Right lobe of liver (tissue), 6 donors: ENCODE measurements around the gene POLR3F. TPM values are rescaled to one million over a fixed set of nuclear protein-coding genes. Genes with fewer than 3 reads are reported as not detected.
A peak's percentile ranks its signal among the peaks of the same experiment; 100 is the strongest.

Experiments
- ATAC-seq, 4 donors: fragments of 200-7000 bp; cut with Tn5 transposase; one replicate each; pipeline ENCODE4 v1.9.1; 2020; ENCODE audit warnings: mild to moderate bottlenecking in 4 of 4, moderate library complexity in 4 of 4
- DNase-seq, 3 donors: peaks; one replicate each; pipeline ENCODE4 v3.0.0-alpha.2; 2020
- H3K27ac ChIP-seq, 3 donors: fragments of 200-600 bp; one replicate each; pipeline ENCODE4 v1.8.0; 2022
- H3K27me3 ChIP-seq, 2 donors: fragments of 200-600 bp; one replicate each; pipeline ENCODE4 v1.8.0; 2022
- H3K36me3 ChIP-seq, 4 donors: fragments of 200-600 bp; sonication (generic) in 1 of 4; one replicate each; pipeline versions ENCODE4 v1.5.1 to v1.8.0; 2017 to 2022; ENCODE audit warnings: control low read depth in 1 of 4
- H3K4me1 ChIP-seq, 4 donors: fragments of 200-600 bp; sonication (generic) in 1 of 4; one replicate each; pipeline versions ENCODE4 v1.5.1 to v1.8.0; 2017 to 2022; ENCODE audit warnings: control low read depth in 1 of 4
- H3K4me3 ChIP-seq, 3 donors: fragments of 200-600 bp; one replicate each; pipeline ENCODE4 v1.8.0; 2022
- H3K9me3 ChIP-seq, 4 donors: fragments of 200-600 bp; sonication (generic) in 1 of 4; one replicate each; pipeline versions ENCODE4 v1.5.1 to v1.8.0; 2017 to 2022; ENCODE audit warnings: control low read depth in 1 of 4
- CTCF ChIP-seq, 4 donors: fragments of 200-600 bp in 3 of 4; fragments of 450-650 bp in 1 of 4; IDR thresholded peaks; one replicate each; pipeline versions ENCODE4 v1.5.1 to v1.8.0; 2016 to 2022; ENCODE audit warnings: antibody characterized with exemption in 4 of 4, mild to moderate bottlenecking in 2 of 4
- POLR2A ChIP-seq: fragments of 450-650 bp; IDR thresholded peaks from one replicate; pipeline ENCODE4 v1.6.1; 2017; ENCODE audit warnings: antibody characterized with exemption, mild to moderate bottlenecking
- WGBS: methylation state at CpG from one replicate; pipeline ENCODE4 v1.1.6; 2018; ENCODE audit warnings: low coverage, low lambda C conversion rate; ENCODE audit not compliant: insufficient coverage; ENCODE audit errors: missing lambda C conversion rate; 5-methylcytosine and 5-hydroxymethylcytosine counted together
- intact Hi-C, 2 donors: fragments of 100-400 bp; cut with DNase I; formaldehyde crosslinking; loops; one replicate each; pipeline versions ENCODE4 v1.11.2 to v1.14.1; 2022
- total RNA-seq, 6 experiments: library from RNA; depleted of rRNA in 2 of 6; stranded (reverse); fragments of >200 nt in 2 of 6; fragmentation: NEBNext Ultra II Directional in 3 of 6; extraction: Animal tissue kit (Norgen Biotek cat#: 25700) in 3 of 6; gene quantifications; one replicate each; pipeline versions ENCODE4 v1.1.0 to v1.2.4, GENCODE V29; 2016 to 2023
- donor health status: DM: no; HTN: yes; CAD: no.
- donor health status: DM: no; HTN: no; CAD: no.
- donor health status: DM: no; HTN: no; CAD: no.
- donor health status: DM: no; HTN: yes; CAD: no.
- donor health status: DM: no; HTN: yes; CAD: no.

The POLR3F gene
- total RNA-seq, 6 experiments from 2014 or later, result 1.6 to 4.1 (median 2.9) TPM

GRCh38 chr20:18443886-18444285, 23.3 kb upstream of the POLR3F start:
- DNase-seq (no peak), ATAC-seq (no peak)
- H3K36me3 ChIP-seq, result no peaks in the 10 kb centered on the region
- no peaks in the 10 kb centered on the region for H3K4me1 ChIP-seq
- 79% methylated on average over 3 of the region's 4 CpGs for WGBS
- no peaks in the 10 kb centered on the region for H3K27me3 ChIP-seq
- TF ChIP-seq POLR2A, result no peak
- TF ChIP-seq CTCF (IDR thresholded peaks at IDR 0.05), result no peak
- H3K4me3 ChIP-seq, result no peak overlapping the region
- H3K9me3 ChIP-seq, result no peaks in the 10 kb centered on the region
- no peak overlapping the region for H3K27ac ChIP-seq
- intact Hi-C loops, result no loop called here

DNA sequence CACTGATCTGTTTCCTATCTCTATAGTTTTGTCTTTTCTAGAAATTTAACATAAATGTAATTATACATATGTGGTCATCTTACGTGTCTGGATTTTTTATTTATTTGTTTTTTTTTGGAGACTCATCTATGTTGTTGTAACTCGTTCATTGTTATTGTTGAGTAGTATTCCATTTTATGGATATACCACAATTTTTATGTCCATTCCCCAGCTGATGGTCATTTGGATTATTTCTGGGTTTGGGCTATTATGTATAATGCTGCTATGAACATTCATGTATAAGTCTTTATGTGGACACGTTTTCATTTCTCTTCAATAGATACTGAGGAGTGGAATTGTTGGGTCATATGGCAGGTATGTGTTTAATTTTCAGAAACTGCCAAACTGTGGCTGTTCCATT, 10.6 kb upstream of the POLR3F start:
- DNase-seq, result no peak
- Histone ChIP-seq H3K4me1 (no peaks in the 10 kb centered on the region), H3K9me3 (no peaks in the 10 kb centered on the region), H3K27ac (no peak overlapping the region), H3K36me3 (no peaks in the 10 kb centered on the region), H3K27me3 (no peaks in the 10 kb centered on the region), H3K4me3 (no peak overlapping the region)
- intact Hi-C loops, result no loop called here
- 75% methylated on average over 3 of the region's 3 CpGs for WGBS
- TF ChIP-seq POLR2A, result no peak
- no peak for ATAC-seq

- Histone ChIP-seq H3K4me1 (peaks cover 0 to 18% (median 4%) of the 10 kb centered on the region in 4 donors), H3K4me3 (peak overlapping the region in 1 of 3 donors; percentile 89), H3K27me3 (no peaks in the 10 kb centered on the region), H3K9me3 (no peaks in the 10 kb centered on the region), H3K27ac (no peak overlapping the region), H3K36me3 (no peaks in the 10 kb centered on the region)
- TF ChIP-seq POLR2A (no peak), CTCF (IDR thresholded peaks at IDR 0.05) (no peak)
- WGBS, result 34% methylated on average over 6 of the region's 6 CpGs
- DNase-seq (no peak), ATAC-seq (no peak)
- intact Hi-C loops, result no loop called here
These were observed 1.5 kb upstream of the POLR3F start for GRCh38 chr20:18465536-18466200.

GRCh38 chr20:18466574-18466893, 656 bp upstream of the POLR3F start:
- Histone ChIP-seq H3K27ac (no peak overlapping the region), H3K4me1 (peaks cover 0 to 18% (median 4%) of the 10 kb centered on the region in 4 donors), H3K9me3 (no peaks in the 10 kb centered on the region), H3K27me3 (no peaks in the 10 kb centered on the region), H3K36me3 (no peaks in the 10 kb centered on the region), H3K4me3 (peak overlapping the region; percentile 89 to 100 (median 91))
- ATAC-seq, result peak; percentile 55 to 73 (median 66)
- DNase-seq, result no peak
- 0% methylated on average over 15 of the region's 15 CpGs for WGBS
- TF ChIP-seq POLR2A (no peak), CTCF (IDR thresholded peaks at IDR 0.05) (no peak)
- intact Hi-C loops, result no loop called here

GRCh38 chr20:18477218-18477617, 10.0 kb downstream of the POLR3F start:
- WGBS, result 40% methylated on average over 1 of the region's 1 CpG
- Histone ChIP-seq H3K36me3 (peaks cover 0 to 29% (median 13%) of the 10 kb centered on the region in 4 donors), H3K27ac (no peak overlapping the region), H3K27me3 (no peaks in the 10 kb centered on the region), H3K9me3 (no peaks in the 10 kb centered on the region), H3K4me1 (peaks cover 0 to 12% (median 3%) of the 10 kb centered on the region in 4 donors), H3K4me3 (no peak overlapping the region)
- no peak for TF ChIP-seq POLR2A
- no peak for TF ChIP-seq CTCF (IDR thresholded peaks at IDR 0.05)
- ATAC-seq (peak in 3 of 4 donors; percentile 43 to 66 (median 61)), DNase-seq (no peak)
- intact Hi-C loops, result no loop called here
